Measurements from ENCODE around the gene CHST7. TPM values are rescaled to one million over a fixed set of nuclear protein-coding genes. Genes with fewer than 3 reads are reported as not detected.

CHST7 gene
- total RNA-seq, 2 experiments from 2014 or later, result 4.0 to 4.6 TPM

DNA sequence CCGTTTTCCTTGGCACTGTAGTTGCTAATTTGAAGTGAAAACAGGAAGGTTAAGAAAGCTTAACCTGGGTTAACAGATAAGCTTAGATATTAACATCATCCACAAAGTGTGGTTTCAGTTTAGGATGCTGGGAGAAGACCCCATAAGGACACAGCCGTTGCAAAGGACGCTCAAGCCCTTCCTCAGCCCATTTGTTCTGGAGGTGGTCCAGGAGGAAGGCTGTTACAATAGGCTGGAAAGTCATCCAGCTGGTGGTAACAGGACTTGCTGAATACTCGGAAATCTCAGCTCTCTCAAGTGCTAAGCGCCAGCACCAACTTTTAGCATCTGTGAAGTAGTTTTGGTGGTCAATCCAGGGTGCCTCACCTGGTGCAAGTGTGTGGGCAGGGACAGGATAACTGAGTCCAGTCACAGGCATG lies 14.2 kb downstream of the CHST7 start:
- H3K27me3 Mint-ChIP-seq, result no peaks in the 10 kb centered on the region
- peak in 1 of 14 experiments; percentile 29 for DNase-seq
- intact Hi-C loops (cut with DNase I, micrococcal nuclease), result no loop called here
- Histone ChIP-seq H3K27ac (ENCODE audit: low read depth in 1 of 2, low read length in 2 of 2) (peak overlapping the region in 1 of 2 donors; percentile 55), H3K4me3 (ENCODE audit: low read length) (peak overlapping the region; percentile 36), H3K27me3 (ENCODE audit: control insufficient read depth in 1 of 2, insufficient read depth in 2 of 2, low read length in 2 of 2) (no peaks in the 10 kb centered on the region), H3K4me1 (ENCODE audit: insufficient read depth, low read length) (peaks cover 36% of the 10 kb centered on the region), H3K9me3 (ENCODE audit: control insufficient read depth in 1 of 2, insufficient read depth in 1 of 2, low read length in 2 of 2) (no peaks in the 10 kb centered on the region), H3K36me3 (ENCODE audit: insufficient read depth, low read length) (no peaks in the 10 kb centered on the region)
- no peaks in the 10 kb centered on the region for H3K36me3 Mint-ChIP-seq (ENCODE audit: low read depth)
- peak overlapping the region; percentile 89 for H3K27ac Mint-ChIP-seq
- TF ChIP-seq, protein P1, sequence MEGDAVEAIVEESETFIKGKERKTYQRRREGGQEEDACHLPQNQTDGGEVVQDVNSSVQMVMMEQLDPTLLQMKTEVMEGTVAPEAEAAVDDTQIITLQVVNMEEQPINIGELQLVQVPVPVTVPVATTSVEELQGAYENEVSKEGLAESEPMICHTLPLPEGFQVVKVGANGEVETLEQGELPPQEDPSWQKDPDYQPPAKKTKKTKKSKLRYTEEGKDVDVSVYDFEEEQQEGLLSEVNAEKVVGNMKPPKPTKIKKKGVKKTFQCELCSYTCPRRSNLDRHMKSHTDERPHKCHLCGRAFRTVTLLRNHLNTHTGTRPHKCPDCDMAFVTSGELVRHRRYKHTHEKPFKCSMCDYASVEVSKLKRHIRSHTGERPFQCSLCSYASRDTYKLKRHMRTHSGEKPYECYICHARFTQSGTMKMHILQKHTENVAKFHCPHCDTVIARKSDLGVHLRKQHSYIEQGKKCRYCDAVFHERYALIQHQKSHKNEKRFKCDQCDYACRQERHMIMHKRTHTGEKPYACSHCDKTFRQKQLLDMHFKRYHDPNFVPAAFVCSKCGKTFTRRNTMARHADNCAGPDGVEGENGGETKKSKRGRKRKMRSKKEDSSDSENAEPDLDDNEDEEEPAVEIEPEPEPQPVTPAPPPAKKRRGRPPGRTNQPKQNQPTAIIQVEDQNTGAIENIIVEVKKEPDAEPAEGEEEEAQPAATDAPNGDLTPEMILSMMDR (IDR thresholded peaks at IDR 0.05), result no peak
- ChIA-PET POLR2A (interaction anchor here (0.8 to 1.9 kb wide), 5 partner anchors 8 to 24 kb away, joined by 3 to 9 read pairs (median 7); partner anchors contain the start of gene CHST7), CTCF (no interaction called here)
- ATAC-seq (ENCODE audit: poor library complexity), result no peak
- H3K4me3 Mint-ChIP-seq, result peak overlapping the region; percentile 81
- peaks cover 36% of the 10 kb centered on the region for H3K4me1 Mint-ChIP-seq (ENCODE audit: low read depth)
- no peaks in the 10 kb centered on the region for H3K9me3 Mint-ChIP-seq

DNA sequence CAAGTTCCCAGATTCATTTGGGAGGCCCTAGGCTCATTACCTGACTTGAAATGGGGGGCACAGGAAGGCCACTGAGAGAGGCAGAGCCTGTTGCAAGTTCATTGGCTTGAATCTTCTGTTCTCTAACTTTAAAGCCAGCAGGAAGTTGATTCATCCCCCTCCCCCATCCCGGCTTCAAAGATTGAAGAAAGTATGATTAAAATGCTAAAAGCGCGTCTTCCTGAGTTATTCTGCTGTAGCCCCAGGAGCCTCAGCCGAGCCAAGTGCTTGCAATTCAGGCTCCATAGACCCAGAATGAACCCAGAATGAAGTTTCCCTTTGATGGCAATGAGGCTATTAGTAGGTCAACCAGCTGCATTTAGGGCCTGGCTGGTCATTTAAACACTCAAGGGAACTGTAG lies 14.7 kb downstream of the CHST7 start:
- Mint-ChIP-seq H3K4me3 (peak overlapping the region; percentile 81), H3K27ac (peak overlapping the region; percentile 89), H3K27me3 (no peaks in the 10 kb centered on the region), H3K36me3 (ENCODE audit: low read depth) (no peaks in the 10 kb centered on the region), H3K9me3 (no peaks in the 10 kb centered on the region), H3K4me1 (ENCODE audit: low read depth) (peaks cover 36% of the 10 kb centered on the region)
- TF ChIP-seq, protein P1 (IDR thresholded peaks at IDR 0.05), result no peak
- Histone ChIP-seq H3K27ac (ENCODE audit: low read depth in 1 of 2, low read length in 2 of 2) (peak overlapping the region in 1 of 2 donors; percentile 55), H3K4me3 (ENCODE audit: low read length) (peak overlapping the region; percentile 36), H3K27me3 (ENCODE audit: control insufficient read depth in 1 of 2, insufficient read depth in 2 of 2, low read length in 2 of 2) (no peaks in the 10 kb centered on the region), H3K4me1 (ENCODE audit: insufficient read depth, low read length) (peaks cover 36% of the 10 kb centered on the region), H3K9me3 (ENCODE audit: control insufficient read depth in 1 of 2, insufficient read depth in 1 of 2, low read length in 2 of 2) (no peaks in the 10 kb centered on the region), H3K36me3 (ENCODE audit: insufficient read depth, low read length) (no peaks in the 10 kb centered on the region)
- CTCF ChIA-PET, result interaction anchor here (1.3 kb wide), 1 partner anchor 10 kb away, joined by 3 read pairs; no protein-coding TSS in a partner anchor
- intact Hi-C loops (cut with DNase I, micrococcal nuclease), result no loop called here
- POLR2A ChIA-PET, result interaction anchor here (0.6 to 1.9 kb wide), 6 partner anchors 9 to 54 kb away, joined by 3 to 9 read pairs (median 6); partner anchors contain the start of gene CHST7
- ATAC-seq (ENCODE audit: poor library complexity) (peak; percentile 74), DNase-seq (peak in 13 of 14 experiments; percentile 17 to 76 (median 36))

DNA sequence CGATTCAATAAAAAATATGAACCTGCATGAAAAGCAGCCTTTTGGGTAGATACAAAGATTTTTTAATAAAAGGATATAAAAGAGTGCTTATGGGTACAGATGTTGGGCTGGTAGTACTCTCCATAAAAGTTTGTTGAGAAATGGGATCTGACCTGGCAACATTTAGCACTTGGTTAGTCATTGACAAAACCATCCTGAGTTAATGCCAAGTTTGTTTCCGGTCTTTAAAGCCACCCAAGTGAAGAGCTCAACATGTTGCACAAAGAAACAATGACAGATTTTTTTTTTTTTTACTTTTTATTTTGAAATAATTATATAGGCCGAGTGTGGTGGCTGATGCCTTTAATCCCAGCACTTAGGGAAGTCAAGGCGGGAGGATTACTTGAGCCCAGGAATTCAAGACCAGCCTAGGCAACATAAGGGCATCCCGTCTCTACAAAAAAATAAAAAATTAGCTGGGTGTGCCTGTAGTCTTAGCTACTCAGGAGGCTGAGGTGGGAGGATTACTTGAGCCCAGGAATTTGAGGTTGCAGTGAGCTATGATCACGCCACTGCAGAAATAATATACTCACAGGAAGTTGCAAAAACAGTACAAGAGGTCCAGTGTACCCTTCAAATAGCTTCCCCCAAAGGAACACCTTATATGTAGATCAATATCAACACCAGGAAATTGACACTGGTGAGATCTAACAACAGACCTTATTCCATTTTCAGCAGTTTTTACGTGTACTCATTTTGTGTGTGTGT lies 16.6 kb downstream of the CHST7 start:
- Mint-ChIP-seq H3K27me3 (no peaks in the 10 kb centered on the region), H3K4me1 (ENCODE audit: low read depth) (peaks cover 31% of the 10 kb centered on the region), H3K4me3 (peak overlapping the region; percentile 30), H3K9me3 (no peaks in the 10 kb centered on the region), H3K27ac (peak overlapping the region; percentile 67), H3K36me3 (ENCODE audit: low read depth) (no peaks in the 10 kb centered on the region)
- no peaks in the 10 kb centered on the region for H3K27me3 ChIP-seq (ENCODE audit: control insufficient read depth in 1 of 2, insufficient read depth in 2 of 2, low read length in 2 of 2)
- ATAC-seq (ENCODE audit: poor library complexity) (peak; percentile 32), DNase-seq (peak in 1 of 14 experiments; percentile 20)
- POLR2A ChIA-PET, result interaction anchor here (1.2 to 1.7 kb wide), 4 partner anchors 14 to 21 kb away, joined by 3 to 6 read pairs (median 4); no protein-coding TSS in a partner anchor
- H3K27ac ChIP-seq (ENCODE audit: low read depth in 1 of 2, low read length in 2 of 2), result peak overlapping the region in 1 of 2 donors; percentile 22
- no peaks in the 10 kb centered on the region for H3K36me3 ChIP-seq (ENCODE audit: insufficient read depth, low read length)
- no peak overlapping the region for H3K4me3 ChIP-seq (ENCODE audit: low read length)
- TF ChIP-seq, protein P1 (IDR thresholded peaks at IDR 0.05), result no peak
- no peaks in the 10 kb centered on the region for H3K9me3 ChIP-seq (ENCODE audit: control insufficient read depth in 1 of 2, insufficient read depth in 1 of 2, low read length in 2 of 2)
- intact Hi-C loops (cut with DNase I, micrococcal nuclease), result loop anchor here in 1 of 2 experiments (1.0 kb wide), 1 partner anchor 16 kb away; no protein-coding TSS in a partner anchor
- H3K4me1 ChIP-seq (ENCODE audit: insufficient read depth, low read length), result peaks cover 36% of the 10 kb centered on the region
- CTCF ChIA-PET, result interaction anchor here (0.7 to 1.5 kb wide), 4 partner anchors 9 to 18 kb away, joined by 3 to 6 read pairs (median 4); no protein-coding TSS in a partner anchor

Measured in CD4-positive, alpha-beta T cell (primary cell).